HepG2 (cell line): Measurements from ENCODE around the gene E2F3. TPM values are rescaled to one million over a fixed set of nuclear protein-coding genes. Genes with fewer than 3 reads are reported as not detected.

ENCODE experiments used
- ARNT2 ChIP-seq: sonication (generic); formaldehyde crosslinking; IDR thresholded peaks from 2 replicates; pipeline ENCODE4 v1.8.0; 2022; ENCODE audit warnings: mild to moderate bottlenecking, low read depth, missing genetic modification reagents, moderate library complexity
- CHD2 ChIP-seq: IDR thresholded peaks from 2 replicates; pipeline ENCODE4 v1.6.1; 2011; ENCODE audit warnings: low read depth, low read length, improper control_type of control experiment
- HNRNPH1 ChIP-seq: fragments of 200-400 bp; formaldehyde crosslinking; optimal IDR thresholded peaks from 2 replicates; pipeline ENCODE3; 2017; ENCODE audit warnings: mild to moderate bottlenecking, low read depth, low read length
- KDM5A ChIP-seq: fragments of 200-600 bp; sonication (generic); IDR thresholded peaks from 2 replicates; pipeline ENCODE4 v1.7.0; 2018; ENCODE audit warnings: antibody characterized with exemption, mild to moderate bottlenecking, low read length, borderline replicate concordance
- NFRKB ChIP-seq: fragments of 450-650 bp; IDR thresholded peaks from 2 replicates; pipeline ENCODE4 v1.6.1; 2017
- RAD51 ChIP-seq: fragments of 450-650 bp; IDR thresholded peaks from 2 replicates; pipeline ENCODE4 v1.6.1; 2016; ENCODE audit warnings: borderline replicate concordance
- SMC3 ChIP-seq: IDR thresholded peaks from 2 replicates; pipeline ENCODE4 v1.6.1; 2011; ENCODE audit warnings: low read length, improper control_type of control experiment
- SOX13 ChIP-seq, 3 experiments: fragments of 450-650 bp in 1 of 3; sonication (generic) in 1 of 3; formaldehyde crosslinking in 1 of 3; IDR thresholded peaks in 2 of 3; conservative IDR thresholded peaks in 1 of 3; 2 replicates each; pipeline versions ENCODE4 v1.5.0 to v1.6.1; 2016 to 2020; ENCODE audit warnings: antibody characterized with exemption in 1 of 3, mild to moderate bottlenecking in 1 of 3, missing compliant biosample characterization in 1 of 3, missing genetic modification reagents in 1 of 3, moderate library complexity in 1 of 3
- ZBTB7B ChIP-seq: sonication (generic); formaldehyde crosslinking; IDR thresholded peaks from 2 replicates; pipeline ENCODE4 v1.4.0; 2020; ENCODE audit warnings: missing genetic modification reagents
- ZNF441 ChIP-seq: sonication (generic); formaldehyde crosslinking; IDR thresholded peaks from 2 replicates; pipeline ENCODE4 v1.7.0; 2021; ENCODE audit warnings: missing genetic modification reagents, borderline replicate concordance
- ZNF569 ChIP-seq: sonication (generic); formaldehyde crosslinking; IDR thresholded peaks from 2 replicates; pipeline ENCODE4 v1.5.0; 2020; ENCODE audit warnings: mild to moderate bottlenecking, missing genetic modification reagents, moderate library complexity, borderline replicate concordance
- ZNF816 ChIP-seq: sonication (generic); formaldehyde crosslinking; IDR thresholded peaks from 2 replicates; pipeline ENCODE4 v1.8.0; 2022; ENCODE audit warnings: missing genetic modification reagents, mild to moderate bottlenecking, borderline replicate concordance
- polyA plus RNA-seq, 8 experiments: library from polyadenylated mRNA; depleted of rRNA in 3 of 8; stranded (reverse) in 7 of 8; unstranded in 1 of 8; fragments of >200 nt; fragmentation: Illumina TruSeq in 4 of 8; extraction: Trizol in 4 of 8; gene quantifications; 2 replicates each; pipeline versions ENCODE4 v1.2.1 to v1.2.3, GENCODE V29; 2011 to 2016; ENCODE audit warnings: low read depth in 4 of 8, missing spikeins in 1 of 8, mixed read lengths in 1 of 8; ENCODE audit not compliant: insufficient read depth in 1 of 8
- total RNA-seq, 5 experiments: library from RNA; depleted of rRNA; stranded (reverse); fragments of >200 nt; fragmentation: Illumina TruSeq; extraction: Trizol; gene quantifications; 2 replicates each; pipeline ENCODE4 v1.2.3, GENCODE V29; 2016; ENCODE audit warnings: low read depth in 1 of 5
- TF ChIP-seq, protein P1 (sequence below): sonication (generic); formaldehyde crosslinking; IDR thresholded peaks from 2 replicates; pipeline ENCODE4 v1.9.0; 2022; ENCODE audit warnings: low read depth, missing genetic modification reagents
- TF ChIP-seq, protein P2 (sequence below): sonication (generic); formaldehyde crosslinking; IDR thresholded peaks from 2 replicates; pipeline ENCODE4 v1.5.0; 2020; ENCODE audit warnings: mild to moderate bottlenecking, missing genetic modification reagents, borderline replicate concordance
- TF ChIP-seq, protein P3 (sequence below), 2 experiments: sonication (generic) in 1 of 2; formaldehyde crosslinking in 1 of 2; IDR thresholded peaks; 2 replicates each; pipeline versions ENCODE4 v1.4.0 to v1.6.1; 2018 to 2020; ENCODE audit warnings: missing genetic modification reagents in 2 of 2, borderline replicate concordance in 1 of 2, low read depth in 1 of 2, mild to moderate bottlenecking in 1 of 2, missing biosample characterization in 1 of 2

The E2F3 gene
- total and polyA plus RNA-seq, 2 of the 13 experiments (the other 11 are each of a cell fraction or from before 2014, with no cell fraction given) = 8.5 to 12.7 TPM

DNA sequence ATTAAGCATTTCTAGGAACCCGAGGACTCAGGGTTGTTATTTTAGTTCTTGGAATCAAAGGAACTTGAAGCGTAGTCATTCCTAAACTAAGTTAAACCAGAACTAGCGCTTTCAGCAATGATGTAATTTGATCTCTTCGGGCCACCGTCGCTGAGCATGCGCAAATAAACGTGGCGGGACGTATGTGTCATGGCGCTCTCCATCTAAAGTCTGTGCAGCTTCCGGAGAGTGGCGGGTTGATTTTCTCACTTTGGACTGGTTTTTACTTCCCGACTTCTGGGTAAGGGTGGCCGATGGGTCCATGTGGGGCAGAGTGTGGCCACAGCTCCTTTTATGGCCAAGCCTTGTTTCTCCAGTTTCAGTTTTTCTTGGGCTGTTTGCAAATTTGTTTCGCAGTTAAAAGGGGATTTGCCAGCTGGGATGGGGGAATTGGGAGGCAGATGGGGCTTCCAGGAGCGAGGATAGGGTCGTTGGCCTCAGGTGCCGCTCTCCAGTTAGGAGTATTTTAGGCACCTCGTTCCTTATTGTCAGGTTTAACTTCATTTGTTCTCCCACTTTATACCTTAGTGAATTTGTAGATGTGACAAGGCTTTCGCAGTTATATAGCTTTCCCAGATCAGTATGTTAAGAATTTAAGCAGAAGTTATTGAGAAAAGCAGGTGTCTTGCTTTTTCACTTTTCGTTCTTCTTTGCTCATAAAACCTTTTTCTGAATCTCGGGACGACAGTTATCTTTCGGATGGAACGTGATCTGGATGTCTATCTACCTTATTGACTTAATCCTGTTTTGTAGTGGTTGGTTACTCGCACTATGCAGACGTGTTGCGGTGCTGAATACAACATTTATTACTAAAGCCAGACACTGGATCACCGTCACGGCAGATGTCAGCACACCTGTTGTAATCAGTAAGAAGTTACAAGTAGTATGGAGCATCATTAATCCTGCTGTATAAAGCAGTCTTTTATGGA is 132.9 kb downstream of the E2F3 start, which contains the start of gene CDKAL1 (continued):
- TF ChIP-seq, protein P1, sequence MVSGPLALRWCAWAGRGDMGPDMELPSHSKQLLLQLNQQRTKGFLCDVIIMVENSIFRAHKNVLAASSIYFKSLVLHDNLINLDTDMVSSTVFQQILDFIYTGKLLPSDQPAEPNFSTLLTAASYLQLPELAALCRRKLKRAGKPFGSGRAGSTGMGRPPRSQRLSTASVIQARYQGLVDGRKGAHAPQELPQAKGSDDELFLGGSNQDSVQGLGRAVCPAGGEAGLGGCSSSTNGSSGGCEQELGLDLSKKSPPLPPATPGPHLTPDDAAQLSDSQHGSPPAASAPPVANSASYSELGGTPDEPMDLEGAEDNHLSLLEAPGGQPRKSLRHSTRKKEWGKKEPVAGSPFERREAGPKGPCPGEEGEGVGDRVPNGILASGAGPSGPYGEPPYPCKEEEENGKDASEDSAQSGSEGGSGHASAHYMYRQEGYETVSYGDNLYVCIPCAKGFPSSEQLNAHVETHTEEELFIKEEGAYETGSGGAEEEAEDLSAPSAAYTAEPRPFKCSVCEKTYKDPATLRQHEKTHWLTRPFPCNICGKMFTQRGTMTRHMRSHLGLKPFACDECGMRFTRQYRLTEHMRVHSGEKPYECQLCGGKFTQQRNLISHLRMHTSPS (CRISPR knock-in tag) = no peak
- TF ChIP-seq, protein P2, sequence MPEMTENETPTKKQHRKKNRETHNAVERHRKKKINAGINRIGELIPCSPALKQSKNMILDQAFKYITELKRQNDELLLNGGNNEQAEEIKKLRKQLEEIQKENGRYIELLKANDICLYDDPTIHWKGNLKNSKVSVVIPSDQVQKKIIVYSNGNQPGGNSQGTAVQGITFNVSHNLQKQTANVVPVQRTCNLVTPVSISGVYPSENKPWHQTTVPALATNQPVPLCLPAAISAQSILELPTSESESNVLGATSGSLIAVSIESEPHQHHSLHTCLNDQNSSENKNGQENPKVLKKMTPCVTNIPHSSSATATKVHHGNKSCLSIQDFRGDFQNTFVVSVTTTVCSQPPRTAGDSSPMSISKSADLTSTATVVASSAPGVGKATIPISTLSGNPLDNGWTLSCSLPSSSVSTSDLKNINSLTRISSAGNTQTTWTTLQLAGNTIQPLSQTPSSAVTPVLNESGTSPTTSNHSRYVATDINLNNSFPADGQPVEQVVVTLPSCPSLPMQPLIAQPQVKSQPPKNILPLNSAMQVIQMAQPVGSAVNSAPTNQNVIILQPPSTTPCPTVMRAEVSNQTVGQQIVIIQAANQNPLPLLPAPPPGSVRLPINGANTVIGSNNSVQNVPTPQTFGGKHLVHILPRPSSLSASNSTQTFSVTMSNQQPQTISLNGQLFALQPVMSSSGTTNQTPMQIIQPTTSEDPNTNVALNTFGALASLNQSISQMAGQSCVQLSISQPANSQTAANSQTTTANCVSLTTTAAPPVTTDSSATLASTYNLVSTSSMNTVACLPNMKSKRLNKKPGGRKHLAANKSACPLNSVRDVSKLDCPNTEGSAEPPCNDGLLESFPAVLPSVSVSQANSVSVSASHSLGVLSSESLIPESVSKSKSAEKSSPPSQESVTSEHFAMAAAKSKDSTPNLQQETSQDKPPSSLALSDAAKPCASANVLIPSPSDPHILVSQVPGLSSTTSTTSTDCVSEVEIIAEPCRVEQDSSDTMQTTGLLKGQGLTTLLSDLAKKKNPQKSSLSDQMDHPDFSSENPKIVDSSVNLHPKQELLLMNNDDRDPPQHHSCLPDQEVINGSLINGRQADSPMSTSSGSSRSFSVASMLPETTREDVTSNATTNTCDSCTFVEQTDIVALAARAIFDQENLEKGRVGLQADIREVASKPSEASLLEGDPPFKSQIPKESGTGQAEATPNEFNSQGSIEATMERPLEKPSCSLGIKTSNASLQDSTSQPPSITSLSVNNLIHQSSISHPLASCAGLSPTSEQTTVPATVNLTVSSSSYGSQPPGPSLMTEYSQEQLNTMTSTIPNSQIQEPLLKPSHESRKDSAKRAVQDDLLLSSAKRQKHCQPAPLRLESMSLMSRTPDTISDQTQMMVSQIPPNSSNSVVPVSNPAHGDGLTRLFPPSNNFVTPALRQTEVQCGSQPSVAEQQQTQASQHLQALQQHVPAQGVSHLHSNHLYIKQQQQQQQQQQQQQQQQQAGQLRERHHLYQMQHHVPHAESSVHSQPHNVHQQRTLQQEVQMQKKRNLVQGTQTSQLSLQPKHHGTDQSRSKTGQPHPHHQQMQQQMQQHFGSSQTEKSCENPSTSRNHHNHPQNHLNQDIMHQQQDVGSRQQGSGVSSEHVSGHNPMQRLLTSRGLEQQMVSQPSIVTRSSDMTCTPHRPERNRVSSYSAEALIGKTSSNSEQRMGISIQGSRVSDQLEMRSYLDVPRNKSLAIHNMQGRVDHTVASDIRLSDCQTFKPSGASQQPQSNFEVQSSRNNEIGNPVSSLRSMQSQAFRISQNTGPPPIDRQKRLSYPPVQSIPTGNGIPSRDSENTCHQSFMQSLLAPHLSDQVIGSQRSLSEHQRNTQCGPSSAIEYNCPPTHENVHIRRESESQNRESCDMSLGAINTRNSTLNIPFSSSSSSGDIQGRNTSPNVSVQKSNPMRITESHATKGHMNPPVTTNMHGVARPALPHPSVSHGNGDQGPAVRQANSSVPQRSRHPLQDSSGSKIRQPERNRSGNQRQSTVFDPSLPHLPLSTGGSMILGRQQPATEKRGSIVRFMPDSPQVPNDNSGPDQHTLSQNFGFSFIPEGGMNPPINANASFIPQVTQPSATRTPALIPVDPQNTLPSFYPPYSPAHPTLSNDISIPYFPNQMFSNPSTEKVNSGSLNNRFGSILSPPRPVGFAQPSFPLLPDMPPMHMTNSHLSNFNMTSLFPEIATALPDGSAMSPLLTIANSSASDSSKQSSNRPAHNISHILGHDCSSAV (CRISPR knock-in tag) = no peak
- no peak for TF ChIP-seq NFRKB
- peak; percentile 56; the same call in 1 of the 2 replicates for TF ChIP-seq ZNF441 (CRISPR knock-in tag)
- no peak for TF ChIP-seq HNRNPH1
- no peak for TF ChIP-seq ZNF816 (CRISPR knock-in tag)
- no peak for TF ChIP-seq CHD2
- TF ChIP-seq, protein P3, sequence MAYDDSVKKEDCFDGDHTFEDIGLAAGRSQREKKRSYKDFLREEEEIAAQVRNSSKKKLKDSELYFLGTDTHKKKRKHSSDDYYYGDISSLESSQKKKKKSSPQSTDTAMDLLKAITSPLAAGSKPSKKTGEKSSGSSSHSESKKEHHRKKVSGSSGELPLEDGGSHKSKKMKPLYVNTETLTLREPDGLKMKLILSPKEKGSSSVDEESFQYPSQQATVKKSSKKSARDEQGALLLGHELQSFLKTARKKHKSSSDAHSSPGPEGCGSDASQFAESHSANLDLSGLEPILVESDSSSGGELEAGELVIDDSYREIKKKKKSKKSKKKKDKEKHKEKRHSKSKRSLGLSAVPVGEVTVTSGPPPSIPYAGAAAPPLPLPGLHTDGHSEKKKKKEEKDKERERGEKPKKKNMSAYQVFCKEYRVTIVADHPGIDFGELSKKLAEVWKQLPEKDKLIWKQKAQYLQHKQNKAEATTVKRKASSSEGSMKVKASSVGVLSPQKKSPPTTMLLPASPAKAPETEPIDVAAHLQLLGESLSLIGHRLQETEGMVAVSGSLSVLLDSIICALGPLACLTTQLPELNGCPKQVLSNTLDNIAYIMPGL (CRISPR knock-in tag; IDR thresholded peaks at IDR 0.05; ENCODE audit: borderline replicate concordance in 1 of 2, low read depth in 1 of 2) = peak in 1 of 2 experiments; percentile 61; a peak in 3 of 4 replicates
- TF ChIP-seq SMC3 = no peak
- TF ChIP-seq ZNF569 (CRISPR knock-in tag) = no peak
- TF ChIP-seq ARNT2 (CRISPR knock-in tag) = no peak
- TF ChIP-seq RAD51 = no peak
- TF ChIP-seq KDM5A = peak; percentile 99
- TF ChIP-seq ZBTB7B (CRISPR knock-in tag) = no peak
- TF ChIP-seq SOX13 (IDR thresholded peaks at IDR 0.05) = no peak
- no peak; a peak in 1 of 4 replicates for TF ChIP-seq SOX13 (CRISPR knock-in tag; conservative IDR thresholded peaks at IDR 0.05 in 1 of 2, IDR thresholded peaks at IDR 0.05 in 1 of 2)
